BJ (cell line): ENCODE data around the gene NCK2. TPM values are rescaled to one million over a fixed set of nuclear protein-coding genes. Genes with fewer than 3 reads are reported as not detected.

ENCODE experiments used
- CTCF ChIA-PET: fragments of 350-600 bp; formaldehyde crosslinking; extraction: SDS; loops from one replicate; lab custom pipeline; 2021; ENCODE audit warnings: antibody characterized with exemption, inconsistent platforms; lab: Yijun Ruan, JAX
- POLR2A ChIA-PET: fragments of 300-600 bp; sonication (Branson Sonifier 250); formaldehyde crosslinking; extraction: SDS; loops from one replicate; lab custom pipeline; 2021; ENCODE audit warnings: antibody characterized with exemption; lab: Charles Lee
- DNase-seq: peaks from one replicate; pipeline ENCODE4 v3.0.0-alpha.2; 2011; ENCODE audit warnings: low read depth
- H3K27me3 ChIP-seq: 2 replicates; pipeline ENCODE4 v1.6.0; 2011; ENCODE audit warnings: low read length; ENCODE audit not compliant: control insufficient read depth, insufficient read depth
- H3K36me3 ChIP-seq: 2 replicates; pipeline ENCODE4 v1.5.1; 2011; ENCODE audit warnings: low read length; ENCODE audit not compliant: control insufficient read depth, insufficient read depth
- H3K4me3 ChIP-seq: 2 replicates; pipeline ENCODE4 v1.5.1; 2011; ENCODE audit warnings: low read depth, mild to moderate bottlenecking, control low read depth, low read length
- CTCF ChIP-seq: IDR thresholded peaks from 2 replicates; pipeline ENCODE4 v1.5.1; 2011; ENCODE audit warnings: low read depth, mild to moderate bottlenecking, control low read depth, inconsistent platforms, low read length, moderate library complexity; ENCODE audit not compliant: insufficient read depth
- polyA plus RNA-seq: library from polyadenylated mRNA; depleted of rRNA; stranded (reverse); fragments of >200 nt; gene quantifications from 2 replicates; pipeline ENCODE4 v1.2.3, GENCODE V29; 2011

NCK2 gene
- polyA plus RNA-seq, 1 experiment = 32.9 TPM

GRCh38 chr2:105741174-105741573 lies 3.5 kb upstream of the NCK2 start:
- ChIA-PET POLR2A (no interaction called here), CTCF (interaction anchor here (0.5 kb wide), 1 partner anchor 509 kb away, joined by 3 read pairs; no protein-coding TSS in a partner anchor)
- H3K36me3 ChIP-seq = no peaks in the 10 kb centered on the region
- DNase-seq = no peak
- no peaks in the 10 kb centered on the region; the same call in 1 of the 2 replicates for H3K27me3 ChIP-seq
- no peak overlapping the region for H3K4me3 ChIP-seq
- TF ChIP-seq CTCF = no peak

DNA sequence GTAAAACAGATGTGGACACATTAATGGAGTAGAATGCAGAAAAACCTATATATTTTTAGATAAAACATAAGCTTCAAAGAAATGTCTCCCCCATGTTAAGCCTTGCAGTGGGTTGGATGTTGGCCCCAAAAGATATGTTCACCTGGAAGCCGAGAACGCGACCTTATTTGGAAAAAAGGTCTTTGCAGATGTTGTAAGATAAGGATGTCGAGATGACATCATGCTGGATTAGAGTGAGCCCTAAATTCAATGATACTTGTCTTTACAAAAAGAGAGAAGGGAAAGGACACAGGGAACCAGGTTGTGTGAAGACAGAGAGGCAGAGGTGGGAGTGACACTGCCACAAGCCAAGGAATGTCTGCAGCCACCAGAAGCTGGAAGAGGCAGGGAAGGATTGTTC lies 3.1 kb upstream of the NCK2 start:
- no peak for DNase-seq
- H3K36me3 ChIP-seq = no peaks in the 10 kb centered on the region
- TF ChIP-seq CTCF = no peak
- H3K27me3 ChIP-seq = no peaks in the 10 kb centered on the region; the same call in 1 of the 2 replicates
- ChIA-PET POLR2A (no interaction called here), CTCF (interaction anchor here (0.5 kb wide), 1 partner anchor 509 kb away, joined by 3 read pairs; no protein-coding TSS in a partner anchor)
- no peak overlapping the region for H3K4me3 ChIP-seq

DNA sequence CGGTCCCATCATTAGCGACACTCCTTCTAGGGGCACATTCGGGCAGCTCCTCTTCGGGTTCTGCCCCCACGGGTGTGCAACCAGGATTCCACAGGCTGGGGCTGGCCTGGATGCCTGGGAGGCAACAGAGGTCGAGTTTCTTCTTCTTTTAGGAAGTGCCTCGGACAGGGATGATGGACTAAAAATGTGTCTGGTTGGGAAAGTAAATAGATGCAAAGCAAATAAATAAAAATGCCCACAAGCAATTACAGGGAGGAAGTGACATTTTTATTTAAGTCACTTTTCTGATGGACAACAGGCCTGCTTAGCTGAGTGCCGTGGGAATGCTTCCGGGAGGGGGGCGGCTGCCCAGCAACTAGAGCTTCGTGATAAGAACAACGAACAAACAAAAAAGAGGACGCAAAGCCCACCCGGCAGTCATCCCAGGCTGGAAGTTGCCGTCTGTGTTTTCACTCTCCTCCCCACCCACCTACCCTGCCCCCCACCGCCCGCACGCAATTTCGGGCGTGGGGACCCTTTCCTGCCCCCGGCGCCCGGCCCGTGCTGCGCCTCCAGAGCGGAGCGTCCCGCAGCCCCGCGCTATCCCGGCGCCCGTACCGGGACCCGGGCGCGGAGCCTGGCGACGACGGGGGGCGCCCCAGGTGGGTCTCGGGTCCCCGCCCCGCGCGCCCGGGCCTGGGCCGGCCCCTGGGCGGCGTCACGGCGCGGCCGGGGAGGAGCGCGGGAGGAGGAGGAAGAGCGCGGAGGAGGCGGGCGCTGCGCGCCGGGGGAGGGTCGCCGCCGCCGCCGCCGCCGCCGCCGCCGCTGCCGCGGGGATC lies 412 bp upstream of the NCK2 start:
- ChIA-PET CTCF (no interaction called here), POLR2A (no interaction called here)
- Histone ChIP-seq H3K36me3 (no peaks in the 10 kb centered on the region), H3K4me3 (peak overlapping the region; percentile 65), H3K27me3 (no peaks in the 10 kb centered on the region; the same call in 1 of the 2 replicates)
- DNase-seq = no peak
- TF ChIP-seq CTCF = no peak

GRCh38 chr2:105746177-105747080 lies 1.7 kb downstream of the NCK2 start:
- ChIA-PET CTCF (interaction anchor here (1.0 to 1.2 kb wide), 2 partner anchors 12 to 16 kb away, joined by 3 to 4 read pairs; no protein-coding TSS in a partner anchor), POLR2A (no interaction called here)
- peak overlapping the region; percentile 65 for H3K4me3 ChIP-seq
- TF ChIP-seq CTCF = no peak
- H3K27me3 ChIP-seq = no peaks in the 10 kb centered on the region; the same call in 1 of the 2 replicates
- H3K36me3 ChIP-seq = no peaks in the 10 kb centered on the region; the same call in 1 of the 2 replicates
- DNase-seq = no peak
